Measurements from ENCODE around the gene PON1.

- TF ChIP-seq CTCF (IDR thresholded peaks at IDR 0.05) = no peak
- no peak for TF ChIP-seq EP300 (IDR thresholded peaks at IDR 0.05)
- no peak for TF ChIP-seq POLR2A (IDR thresholded peaks at IDR 0.05)
Measured at GRCh38 chr7:95322396-95322795, 1.9 kb downstream of the PON1 start.
